Measurements from ENCODE around the gene POLR1G.

- TF ChIP-seq, protein P1, sequence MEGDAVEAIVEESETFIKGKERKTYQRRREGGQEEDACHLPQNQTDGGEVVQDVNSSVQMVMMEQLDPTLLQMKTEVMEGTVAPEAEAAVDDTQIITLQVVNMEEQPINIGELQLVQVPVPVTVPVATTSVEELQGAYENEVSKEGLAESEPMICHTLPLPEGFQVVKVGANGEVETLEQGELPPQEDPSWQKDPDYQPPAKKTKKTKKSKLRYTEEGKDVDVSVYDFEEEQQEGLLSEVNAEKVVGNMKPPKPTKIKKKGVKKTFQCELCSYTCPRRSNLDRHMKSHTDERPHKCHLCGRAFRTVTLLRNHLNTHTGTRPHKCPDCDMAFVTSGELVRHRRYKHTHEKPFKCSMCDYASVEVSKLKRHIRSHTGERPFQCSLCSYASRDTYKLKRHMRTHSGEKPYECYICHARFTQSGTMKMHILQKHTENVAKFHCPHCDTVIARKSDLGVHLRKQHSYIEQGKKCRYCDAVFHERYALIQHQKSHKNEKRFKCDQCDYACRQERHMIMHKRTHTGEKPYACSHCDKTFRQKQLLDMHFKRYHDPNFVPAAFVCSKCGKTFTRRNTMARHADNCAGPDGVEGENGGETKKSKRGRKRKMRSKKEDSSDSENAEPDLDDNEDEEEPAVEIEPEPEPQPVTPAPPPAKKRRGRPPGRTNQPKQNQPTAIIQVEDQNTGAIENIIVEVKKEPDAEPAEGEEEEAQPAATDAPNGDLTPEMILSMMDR (IDR thresholded peaks at IDR 0.05) = no peak
- TF ChIP-seq POLR2A (IDR thresholded peaks at IDR 0.05) (no peak), POLR2AphosphoS5 (IDR thresholded peaks at IDR 0.05) (no peak), EP300 (IDR thresholded peaks at IDR 0.05) (no peak)
These were observed 3.1 kb downstream of the POLR1G start for GRCh38 chr19:45409557-45409920.

Data from stomach (tissue), 4 donors.